Transverse colon (tissue), 4 donors: ENCODE results near the gene ALG3. TPM values are rescaled to one million over a fixed set of nuclear protein-coding genes. Genes with fewer than 3 reads are reported as not detected.

ENCODE experiments used
- DNase-seq: peaks from one replicate; pipeline ENCODE4 v3.0.0-alpha.2; 2019
- H3K27ac ChIP-seq, 4 donors: fragments of 200-600 bp; sonication (generic); 2 replicates each; pipeline ENCODE4 v1.5.1; 2016 to 2018; ENCODE audit warnings: inconsistent platforms in 4 of 4
- H3K27me3 ChIP-seq: fragments of 200-600 bp; sonication (generic); 2 replicates; pipeline ENCODE4 v1.5.1; 2017; ENCODE audit warnings: inconsistent platforms
- H3K36me3 ChIP-seq, 4 donors: fragments of 200-600 bp; sonication (generic); 2 replicates each; pipeline ENCODE4 v1.5.1; 2017 to 2019; ENCODE audit warnings: inconsistent platforms in 4 of 4
- H3K4me1 ChIP-seq, 4 donors: fragments of 200-600 bp; sonication (generic); 2 replicates each; pipeline ENCODE4 v1.5.1; 2017 to 2020; ENCODE audit warnings: inconsistent platforms in 4 of 4
- H3K4me3 ChIP-seq, 4 donors: fragments of 200-600 bp; sonication (generic); 1 replicate in 1 of 4; 2 replicates in 3 of 4; pipeline versions ENCODE4 v1.5.1 to v1.6.1; 2017 to 2019; ENCODE audit warnings: inconsistent platforms in 4 of 4
- H3K9me3 ChIP-seq, 2 donors: fragments of 200-600 bp; sonication (generic); 2 replicates each; pipeline ENCODE4 v1.5.1; 2017 to 2019; ENCODE audit warnings: inconsistent platforms in 2 of 2
- CTCF ChIP-seq, 5 experiments: fragments of 200-600 bp in 3 of 5; fragments of 450-650 bp in 2 of 5; sonication (generic) in 3 of 5; IDR thresholded peaks; 1 replicate in 2 of 5; 2 replicates in 3 of 5; pipeline ENCODE4 v1.5.1; 2016 to 2017; ENCODE audit warnings: antibody characterized with exemption in 5 of 5, inconsistent platforms in 3 of 5, mild to moderate bottlenecking in 2 of 5, moderate library complexity in 1 of 5
- EP300 ChIP-seq: sonication (generic); formaldehyde crosslinking; IDR thresholded peaks from one replicate; pipeline ENCODE4 v1.6.1; 2017; ENCODE audit warnings: antibody characterized with exemption, low read depth
- POLR2A ChIP-seq: fragments of 450-650 bp; IDR thresholded peaks from one replicate; pipeline ENCODE4 v1.6.1; 2016; ENCODE audit warnings: antibody characterized with exemption, mild to moderate bottlenecking, moderate library complexity
- POLR2AphosphoS5 ChIP-seq, 3 donors: sonication (generic); formaldehyde crosslinking; IDR thresholded peaks; one replicate each; pipeline ENCODE4 v1.6.1; 2016; ENCODE audit warnings: antibody characterized with exemption in 3 of 3
- WGBS, 2 donors: methylation state at CpG; one replicate each; pipeline ENCODE4 v1.1.5; 2018; ENCODE audit warnings: low coverage in 1 of 2; 5-methylcytosine and 5-hydroxymethylcytosine counted together
- in situ Hi-C, 4 donors: fragments of 200-750 bp; cut with MboI; loops; one replicate each; pipeline versions ENCODE4 v1.15.0 to v1.15.1; 2017; ENCODE audit warnings: low sequenced_read_pairs in 3 of 4, low pct_ligation_motif_present in 1 of 4, low pct_unique_long_range_greater_than_20kb in 1 of 4
- intact Hi-C: fragments of 100-400 bp; cut with DNase I; formaldehyde crosslinking; loops from one replicate; pipeline ENCODE4 v1.15.1; 2023; ENCODE audit warnings: low total_unique reads
- small RNA-seq, 4 donors: library from RNA; depleted of rRNA; stranded (forward); fragments of <200 nt; gene quantifications; one replicate each; pipeline ENCODE3, GENCODE V24; 2016
- total RNA-seq, 4 donors: library from RNA; depleted of rRNA; stranded (reverse); fragments of >200 nt; gene quantifications; one replicate each; pipeline ENCODE4 v1.1.0, GENCODE V29; 2016

ALG3 gene
- total RNA-seq, 4 donors from 2014 or later, result 37.3 to 67.3 (median 52.2) TPM

- no peak for TF ChIP-seq EP300
- TF ChIP-seq POLR2AphosphoS5 (IDR thresholded peaks at IDR 0.05), result no peak
- TF ChIP-seq POLR2A, result no peak
- TF ChIP-seq CTCF (IDR thresholded peaks at IDR 0.05), result no peak
- no peaks in the 10 kb centered on the region for H3K27me3 ChIP-seq
- H3K36me3 ChIP-seq, result peaks cover 0 to 18% (median 7%) of the 10 kb centered on the region in 4 donors
- no peak for DNase-seq
- H3K27ac ChIP-seq, result no peak overlapping the region
- no peaks in the 10 kb centered on the region for H3K4me1 ChIP-seq
- H3K4me3 ChIP-seq, result no peak overlapping the region
- in situ Hi-C loops, result no loop called here
- intact Hi-C loops, result no loop called here
- 86 to 100% methylated on average over 1 to 9 of the region's 9 CpGs for WGBS, 2 donors
- H3K9me3 ChIP-seq, result no peaks in the 10 kb centered on the region
These were observed 50.3 kb downstream of the ALG3 start for GRCh38 chr3:184198509-184198908.

- Histone ChIP-seq H3K4me3 (no peak overlapping the region), H3K4me1 (no peaks in the 10 kb centered on the region), H3K27ac (no peak overlapping the region), H3K9me3 (no peaks in the 10 kb centered on the region), H3K36me3 (peaks cover 0 to 38% (median 17%) of the 10 kb centered on the region in 4 donors), H3K27me3 (no peaks in the 10 kb centered on the region)
- intact Hi-C loops (no loop called here), in situ Hi-C loops (no loop called here)
- WGBS, 2 donors, result 97% methylated on average over 6 of the region's 6 CpGs; no CpG with 5 or more reads in 1 of the 2 donors
- no peak for DNase-seq
- TF ChIP-seq CTCF (IDR thresholded peaks at IDR 0.05) (no peak), EP300 (no peak), POLR2A (no peak), POLR2AphosphoS5 (IDR thresholded peaks at IDR 0.05) (no peak)
These were observed 52.2 kb downstream of the ALG3 start for GRCh38 chr3:184196536-184196935.

GRCh38 chr3:184193991-184194539 is 54.7 kb downstream of the ALG3 start:
- TF ChIP-seq EP300, result no peak
- no peak for TF ChIP-seq POLR2AphosphoS5 (IDR thresholded peaks at IDR 0.05)
- no peak for TF ChIP-seq CTCF (IDR thresholded peaks at IDR 0.05)
- no peak for TF ChIP-seq POLR2A
- DNase-seq, result no peak
- Histone ChIP-seq H3K27me3 (no peaks in the 10 kb centered on the region), H3K27ac (no peak overlapping the region), H3K4me3 (no peak overlapping the region), H3K4me1 (no peaks in the 10 kb centered on the region), H3K36me3 (peaks cover 0 to 63% (median 28%) of the 10 kb centered on the region in 4 donors), H3K9me3 (no peaks in the 10 kb centered on the region)
- in situ Hi-C loops (no loop called here), intact Hi-C loops (no loop called here)
- 88% methylated on average over 9 of the region's 9 CpGs; no CpG with 5 or more reads in 1 of the 2 donors for WGBS, 2 donors

GRCh38 chr3:184192889-184193288 is 55.9 kb downstream of the ALG3 start:
- H3K27ac ChIP-seq, result no peak overlapping the region
- H3K4me1 ChIP-seq, result peaks cover 0 to 5% (median 2%) of the 10 kb centered on the region in 4 donors
- intact Hi-C loops, result no loop called here
- no peaks in the 10 kb centered on the region for H3K9me3 ChIP-seq
- no peaks in the 10 kb centered on the region for H3K27me3 ChIP-seq
- peaks cover 0 to 69% (median 29%) of the 10 kb centered on the region in 4 donors for H3K36me3 ChIP-seq
- no peak overlapping the region for H3K4me3 ChIP-seq
- DNase-seq, result no peak
- WGBS, 2 donors, result 94% methylated on average over 10 of the region's 10 CpGs; no CpG with 5 or more reads in 1 of the 2 donors
- no peak for TF ChIP-seq EP300
- TF ChIP-seq POLR2AphosphoS5 (IDR thresholded peaks at IDR 0.05), result no peak
- no peak for TF ChIP-seq CTCF (IDR thresholded peaks at IDR 0.05)
- TF ChIP-seq POLR2A, result no peak
- in situ Hi-C loops, result no loop called here

Small RNA genes lying within 50 kb of the gene (small RNA-seq; reads per million reads assigned to genes)
- 0.83 to 8.4 (median 4.5) reads per million in 4 donors for gene MIR1224

Other genes starting within 250 kb of the ALG3 start
- 100 to 1,000 TPM in 1 of 4 donors, 10 to 100 TPM in 3; 74.1 to 168 (median 83.8) TPM for gene ABCC5, start 231.1 kb downstream of the ALG3 start, total RNA-seq
- gene HTR3D, start 217.2 kb downstream of the ALG3 start, total RNA-seq, result not detected
- under 1 TPM in 1 of 4 donors, not detected in 3; 0.48 TPM for gene HTR3C, start 195.9 kb downstream of the ALG3 start, total RNA-seq
- gene HTR3E, start 151.9 kb downstream of the ALG3 start, total RNA-seq, result 1 to 10 TPM in 2 of 4 donors, under 1 TPM in 1, not detected in 1; 0.80 to 1.8 (median 1.3) TPM
- 10 to 100 TPM; 45.1 to 49.7 (median 48.1) TPM for gene EIF2B5, start 113.6 kb downstream of the ALG3 start, total RNA-seq
- 100 to 1,000 TPM in 1 of 4 donors, 10 to 100 TPM in 3; 54.1 to 174 (median 65.7) TPM for gene DVL3, start 93.6 kb downstream of the ALG3 start, total RNA-seq
- gene AP2M1, start 74.1 kb downstream of the ALG3 start, total RNA-seq, result 100 to 1,000 TPM; 153 to 318 (median 182) TPM
- gene ABCF3, start 62.8 kb downstream of the ALG3 start, total RNA-seq, result 100 to 1,000 TPM in 2 of 4 donors, 10 to 100 TPM in 2; 58.6 to 286 (median 133) TPM
- gene VWA5B2, start 19.4 kb downstream of the ALG3 start, total RNA-seq, result 1 to 10 TPM in 2 of 4 donors, under 1 TPM in 1, not detected in 1; 0.95 to 5.0 (median 1.4) TPM
- 1 to 10 TPM in 3 of 4 donors, not detected in 1; 4.0 to 7.3 (median 5.9) TPM for gene EEF1AKMT4, start 710 bp upstream of the ALG3 start, total RNA-seq
- not detected for gene CAMK2N2, start 12.6 kb upstream of the ALG3 start, total RNA-seq
- not detected for gene ECE2, start 27.1 kb upstream of the ALG3 start, total RNA-seq
- 100 to 1,000 TPM in 3 of 4 donors, 10 to 100 TPM in 1; 63.6 to 234 (median 195) TPM for gene PSMD2, start 50.3 kb upstream of the ALG3 start, total RNA-seq
- 100 to 1,000 TPM; 135 to 453 (median 217) TPM for gene EIF4G1, start 65.6 kb upstream of the ALG3 start, total RNA-seq
- gene FAM131A, start 88.6 kb upstream of the ALG3 start, total RNA-seq, result 10 to 100 TPM; 18.5 to 41.1 (median 28.8) TPM
- gene CLCN2, start 112.6 kb upstream of the ALG3 start, total RNA-seq, result 100 to 1,000 TPM in 1 of 4 donors, 10 to 100 TPM in 3; 13.7 to 246 (median 73.1) TPM
- 100 to 1,000 TPM in 3 of 4 donors, 10 to 100 TPM in 1; 74.4 to 206 (median 146) TPM for gene POLR2H, start 112.7 kb upstream of the ALG3 start, total RNA-seq
- not detected for gene THPO, start 129.2 kb upstream of the ALG3 start, total RNA-seq
- gene CHRD, start 131.1 kb upstream of the ALG3 start, total RNA-seq, result 1 to 10 TPM; 1.9 to 7.0 (median 4.5) TPM